Left lung (tissue), 10 donors: ENCODE data around the gene ANKIB1. TPM values are rescaled to one million over a fixed set of nuclear protein-coding genes. Genes with fewer than 3 reads are reported as not detected.
A peak's percentile ranks its signal among the peaks of the same experiment; 100 is the strongest.

ENCODE experiments used
- ATAC-seq: fragments of 200-7000 bp; cut with Tn5 transposase; one replicate; pipeline ENCODE4 v1.9.1; 2020; ENCODE audit warnings: moderate library complexity
- DNase-seq, 4 donors: peaks; one replicate each; pipeline ENCODE4 v3.0.0-alpha.2; 2013 to 2020
- H3K27ac ChIP-seq, 2 donors: fragments of 200-600 bp; sonication (generic) in 1 of 2; one replicate each; pipeline versions ENCODE4 v1.5.0 to v1.8.0; 2020 to 2021
- H3K27me3 ChIP-seq, 2 donors: fragments of 200-600 bp; sonication (generic) in 1 of 2; one replicate each; pipeline versions ENCODE4 v1.5.0 to v1.8.0; 2020 to 2021
- H3K36me3 ChIP-seq, 2 donors: fragments of 200-600 bp; sonication (generic) in 1 of 2; one replicate each; pipeline versions ENCODE4 v1.5.0 to v1.8.0; 2020 to 2021
- H3K4me1 ChIP-seq, 2 donors: fragments of 200-600 bp; one replicate each; pipeline ENCODE4 v1.8.0; 2021
- H3K4me3 ChIP-seq, 2 donors: fragments of 200-600 bp; sonication (generic) in 1 of 2; one replicate each; pipeline versions ENCODE4 v1.5.0 to v1.8.0; 2020 to 2021; ENCODE audit warnings: mild to moderate bottlenecking in 1 of 2
- H3K9me3 ChIP-seq, 2 donors: fragments of 200-600 bp; sonication (generic) in 1 of 2; one replicate each; pipeline versions ENCODE4 v1.5.0 to v1.8.0; 2020 to 2021
- CTCF ChIP-seq, 2 donors: fragments of 200-600 bp; sonication (generic) in 1 of 2; IDR thresholded peaks; one replicate each; pipeline versions ENCODE4 v1.5.0 to v1.8.0; 2021; ENCODE audit warnings: antibody characterized with exemption in 2 of 2
- intact Hi-C, 2 donors: fragments of 100-400 bp; cut with DNase I; formaldehyde crosslinking; loops; one replicate each; pipeline versions ENCODE4 v1.11.2 to v1.14.2; 2022
- polyA plus RNA-seq, 6 donors: library from polyadenylated mRNA; unstranded; fragments of 120-200 nt; gene quantifications; one replicate each; pipeline ENCODE4 v1.2.1, GENCODE V29; 2013; ENCODE audit not compliant: insufficient read length in 6 of 6
- total RNA-seq, 2 donors: library from RNA; stranded (reverse); fragmentation: NEBNext Ultra II Directional; extraction: Animal tissue kit (Norgen Biotek cat#: 25700); gene quantifications; one replicate each; pipeline ENCODE4 v1.2.1, GENCODE V29; 2021
- donor health status: DM: no; HTN: yes; CAD: no.
- donor health status: DM: no; HTN: no; CAD: no.

The ANKIB1 gene
- total and polyA plus RNA-seq, 8 donors, result 41.4 to 57.3 (median 46.9) TPM

DNA sequence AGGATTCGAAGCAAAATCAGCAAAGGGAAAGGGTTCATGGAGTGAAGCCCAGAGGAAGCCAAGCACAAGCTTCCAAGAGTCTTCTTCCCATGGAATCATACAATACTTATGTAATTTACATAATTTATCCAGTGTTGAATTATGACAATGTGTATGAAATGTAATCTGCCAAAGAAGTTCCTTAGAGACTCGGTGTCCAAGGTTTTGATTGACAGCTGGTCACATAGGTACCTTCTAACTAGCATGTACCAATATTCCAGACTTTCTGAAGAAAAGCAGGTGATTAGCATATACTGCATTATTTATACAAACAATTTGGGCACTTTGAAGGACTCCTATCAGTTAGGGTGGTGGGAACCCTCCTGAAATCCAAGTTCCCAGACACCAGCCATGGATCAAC lies 35.3 kb downstream of the ANKIB1 start:
- DNase-seq (no peak), ATAC-seq (no peak)
- no peaks in the 10 kb centered on the region for H3K27me3 ChIP-seq
- H3K27ac ChIP-seq, result no peak overlapping the region
- peaks cover 0 to 10% of the 10 kb centered on the region in 2 donors for H3K9me3 ChIP-seq
- H3K36me3 ChIP-seq, result no peaks in the 10 kb centered on the region
- no peak overlapping the region for H3K4me3 ChIP-seq
- H3K4me1 ChIP-seq, result no peaks in the 10 kb centered on the region
- intact Hi-C loops, result no loop called here
- TF ChIP-seq CTCF (IDR thresholded peaks at IDR 0.05), result no peak

- peak; percentile 53 for ATAC-seq
- DNase-seq, result no peak
- Histone ChIP-seq H3K27me3 (no peaks in the 10 kb centered on the region), H3K9me3 (peaks cover 0 to 10% of the 10 kb centered on the region in 2 donors), H3K36me3 (no peaks in the 10 kb centered on the region), H3K27ac (no peak overlapping the region), H3K4me1 (no peaks in the 10 kb centered on the region), H3K4me3 (no peak overlapping the region)
- intact Hi-C loops, result no loop called here
- no peak for TF ChIP-seq CTCF (IDR thresholded peaks at IDR 0.05)
Measured at GRCh38 chr7:92282221-92282814, 36.5 kb downstream of the ANKIB1 start.

GRCh38 chr7:92282930-92283329 lies 37.2 kb downstream of the ANKIB1 start:
- H3K36me3 ChIP-seq, result no peaks in the 10 kb centered on the region

GRCh38 chr7:92289321-92289720 lies 43.5 kb downstream of the ANKIB1 start:
- Histone ChIP-seq H3K27ac (no peak overlapping the region), H3K36me3 (no peaks in the 10 kb centered on the region), H3K9me3 (no peaks in the 10 kb centered on the region), H3K4me1 (peaks cover 0 to 8% of the 10 kb centered on the region in 2 donors), H3K27me3 (no peaks in the 10 kb centered on the region), H3K4me3 (no peak overlapping the region)
- no peak for DNase-seq
- no peak for ATAC-seq
- TF ChIP-seq CTCF (IDR thresholded peaks at IDR 0.05), result no peak
- intact Hi-C loops, result no loop called here

More at GRCh38 chr7:92282930-92283329, 37.2 kb downstream of the ANKIB1 start:
- DNase-seq (no peak), ATAC-seq (no peak)
- no peaks in the 10 kb centered on the region for H3K27me3 ChIP-seq
- intact Hi-C loops, result no loop called here
- H3K9me3 ChIP-seq, result peaks cover 0 to 10% of the 10 kb centered on the region in 2 donors
- H3K4me3 ChIP-seq, result no peak overlapping the region
- no peak overlapping the region for H3K27ac ChIP-seq
- TF ChIP-seq CTCF (IDR thresholded peaks at IDR 0.05), result no peak
- no peaks in the 10 kb centered on the region for H3K4me1 ChIP-seq

DNA sequence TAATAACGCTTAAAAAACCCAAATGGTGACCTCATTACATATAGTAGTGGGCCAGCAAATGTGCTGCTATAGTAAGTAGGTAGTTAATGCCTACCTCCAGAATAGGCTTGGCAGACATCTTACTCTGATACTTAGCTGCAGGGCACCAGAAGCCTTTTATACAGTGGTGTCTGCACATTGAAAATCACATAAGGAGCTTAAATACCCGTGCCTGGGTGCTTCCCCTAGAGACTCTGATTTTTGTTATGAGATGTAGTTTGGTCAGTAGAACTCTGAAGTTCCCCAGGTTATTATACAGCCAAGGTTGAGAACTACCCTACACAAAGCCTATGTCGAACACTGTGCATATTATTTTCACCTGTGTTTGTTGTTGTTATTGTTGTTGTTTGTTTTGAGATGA lies 47.2 kb downstream of the ANKIB1 start:
- no peak for DNase-seq
- Histone ChIP-seq H3K36me3 (no peaks in the 10 kb centered on the region), H3K4me1 (peaks cover 0 to 10% of the 10 kb centered on the region in 2 donors), H3K27me3 (no peaks in the 10 kb centered on the region), H3K27ac (no peak overlapping the region), H3K4me3 (no peak overlapping the region), H3K9me3 (no peaks in the 10 kb centered on the region)
- ATAC-seq, result no peak
- intact Hi-C loops, result no loop called here
- TF ChIP-seq CTCF (IDR thresholded peaks at IDR 0.05), result no peak
